K562 (cell line): ENCODE data around the gene DKKL1.

Experiments
- CTCF ChIP-seq, 3 experiments: IDR thresholded peaks in 2 of 3; conservative IDR thresholded peaks in 1 of 3; 2 replicates each; pipeline ENCODE4 v1.5.1; 2011 to 2012; ENCODE audit warnings: low read length in 3 of 3, mild to moderate bottlenecking in 3 of 3, control low read depth in 2 of 3, improper control_type of control experiment in 1 of 3, inconsistent platforms in 1 of 3, low read depth in 1 of 3, mixed read lengths in 1 of 3, moderate library complexity in 1 of 3; ENCODE audit not compliant: insufficient read depth in 2 of 3
- DNMT1 ChIP-seq: fragments of 450-650 bp; IDR thresholded peaks from 2 replicates; pipeline ENCODE4 v1.6.1; 2016; ENCODE audit warnings: antibody characterized with exemption, mild to moderate bottlenecking
- EP300 ChIP-seq: IDR thresholded peaks from 2 replicates; pipeline ENCODE4 v1.6.1; 2012; ENCODE audit warnings: low read length, improper control_type of control experiment
- MBD1 ChIP-seq: fragments of 250-450 bp; sonication (Bioruptor Pico); IDR thresholded peaks from 2 replicates; pipeline ENCODE4 v1.8.0; 2022; ENCODE audit warnings: inconsistent platforms
- TFAP4 ChIP-seq: sonication (generic); formaldehyde crosslinking; IDR thresholded peaks from 2 replicates; pipeline ENCODE4 v1.8.0; 2022; ENCODE audit warnings: missing genetic modification reagents, mild to moderate bottlenecking, moderate library complexity, borderline replicate concordance
- ZNF217 ChIP-seq: sonication (generic); formaldehyde crosslinking; IDR thresholded peaks from 2 replicates; pipeline ENCODE4 v1.8.0; 2022; ENCODE audit warnings: mild to moderate bottlenecking, missing genetic modification reagents

- no peak for TF ChIP-seq DNMT1
- TF ChIP-seq ZNF217 (CRISPR knock-in tag): no peak
- TF ChIP-seq TFAP4 (CRISPR knock-in tag): no peak
- no peak for TF ChIP-seq EP300
- TF ChIP-seq CTCF (IDR thresholded peaks at IDR 0.05 in 2 of 3, conservative IDR thresholded peaks at IDR 0.05 in 1 of 3; ENCODE audit: insufficient read depth in 2 of 3, low read depth in 1 of 3, low read length in 3 of 3): no peak
- no peak for TF ChIP-seq MBD1
These were observed 60.3 kb downstream of the DKKL1 start for GRCh38 chr19:49423985-49424303.
